Measurements from ENCODE around the gene BLID. TPM values are rescaled to one million over a fixed set of nuclear protein-coding genes. Genes with fewer than 3 reads are reported as not detected.

BLID gene
- total and polyA plus RNA-seq, 12 donors = 0.70 TPM; not detected in 11

DNA sequence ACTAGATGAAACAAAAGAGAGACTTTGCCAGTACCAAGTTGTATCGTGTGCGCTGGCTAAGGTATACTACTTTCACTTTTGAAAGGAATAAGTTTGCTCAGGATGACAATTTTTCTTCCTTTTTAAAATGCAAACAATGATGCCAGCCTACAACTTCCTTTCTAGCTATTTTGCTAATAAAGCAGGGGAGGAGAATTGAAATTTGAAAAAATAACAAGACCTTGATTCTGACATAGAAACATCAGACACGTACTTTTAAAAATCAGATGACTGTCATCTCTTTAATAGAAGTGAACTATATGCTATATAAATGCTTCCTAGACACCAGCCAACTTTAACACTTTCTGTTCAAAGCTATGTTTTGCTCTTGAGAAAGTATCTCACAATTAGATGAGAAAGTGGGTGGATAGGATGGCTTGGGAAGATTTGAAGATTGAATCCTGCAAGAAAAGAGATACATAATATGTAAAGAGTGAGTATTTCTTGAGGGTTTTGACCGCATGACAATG is 41.7 kb upstream of the BLID start:
- Histone ChIP-seq H3K27ac (peak overlapping the region in 8 of 10 donors; percentile 22 to 76 (median 68)), H3K36me3 (no peaks in the 10 kb centered on the region), H3K4me3 (peak overlapping the region in 8 of 10 donors; percentile 9 to 44 (median 36)), H3K27me3 (peaks cover 0 to 3% (median 0%) of the 10 kb centered on the region in 7 donors), H3K9me3 (no peaks in the 10 kb centered on the region), H3K4me1 (peaks cover 0 to 13% (median 0%) of the 10 kb centered on the region in 9 donors)
- TF ChIP-seq, protein P1, sequence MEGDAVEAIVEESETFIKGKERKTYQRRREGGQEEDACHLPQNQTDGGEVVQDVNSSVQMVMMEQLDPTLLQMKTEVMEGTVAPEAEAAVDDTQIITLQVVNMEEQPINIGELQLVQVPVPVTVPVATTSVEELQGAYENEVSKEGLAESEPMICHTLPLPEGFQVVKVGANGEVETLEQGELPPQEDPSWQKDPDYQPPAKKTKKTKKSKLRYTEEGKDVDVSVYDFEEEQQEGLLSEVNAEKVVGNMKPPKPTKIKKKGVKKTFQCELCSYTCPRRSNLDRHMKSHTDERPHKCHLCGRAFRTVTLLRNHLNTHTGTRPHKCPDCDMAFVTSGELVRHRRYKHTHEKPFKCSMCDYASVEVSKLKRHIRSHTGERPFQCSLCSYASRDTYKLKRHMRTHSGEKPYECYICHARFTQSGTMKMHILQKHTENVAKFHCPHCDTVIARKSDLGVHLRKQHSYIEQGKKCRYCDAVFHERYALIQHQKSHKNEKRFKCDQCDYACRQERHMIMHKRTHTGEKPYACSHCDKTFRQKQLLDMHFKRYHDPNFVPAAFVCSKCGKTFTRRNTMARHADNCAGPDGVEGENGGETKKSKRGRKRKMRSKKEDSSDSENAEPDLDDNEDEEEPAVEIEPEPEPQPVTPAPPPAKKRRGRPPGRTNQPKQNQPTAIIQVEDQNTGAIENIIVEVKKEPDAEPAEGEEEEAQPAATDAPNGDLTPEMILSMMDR (IDR thresholded peaks at IDR 0.05) = no peak
- WGBS, 2 donors = 47 to 51% methylated on average over 4 of the region's 4 CpGs
- intact Hi-C loops (cut with DNase I) = no loop called here
- ATAC-seq (no peak), DNase-seq (no peak)

- Histone ChIP-seq H3K27me3 (peaks cover 0 to 3% (median 0%) of the 10 kb centered on the region in 7 donors), H3K4me1 (peaks cover 0 to 13% (median 0%) of the 10 kb centered on the region in 9 donors), H3K9me3 (no peaks in the 10 kb centered on the region), H3K4me3 (peak overlapping the region in 8 of 10 donors; percentile 9 to 44 (median 36)), H3K36me3 (no peaks in the 10 kb centered on the region), H3K27ac (peak overlapping the region in 8 of 10 donors; percentile 22 to 76 (median 68))
- peak in 1 of 2 donors; percentile 21 for DNase-seq
- TF ChIP-seq, protein P1 (IDR thresholded peaks at IDR 0.05) = no peak
- 59 to 63% methylated on average over 7 of the region's 7 CpGs for WGBS, 2 donors
- intact Hi-C loops (cut with DNase I) = no loop called here
- peak in 7 of 8 donors; percentile 10 to 74 (median 27) for ATAC-seq
Measured at GRCh38 chr11:122156940-122157382, 40.9 kb upstream of the BLID start.

DNA sequence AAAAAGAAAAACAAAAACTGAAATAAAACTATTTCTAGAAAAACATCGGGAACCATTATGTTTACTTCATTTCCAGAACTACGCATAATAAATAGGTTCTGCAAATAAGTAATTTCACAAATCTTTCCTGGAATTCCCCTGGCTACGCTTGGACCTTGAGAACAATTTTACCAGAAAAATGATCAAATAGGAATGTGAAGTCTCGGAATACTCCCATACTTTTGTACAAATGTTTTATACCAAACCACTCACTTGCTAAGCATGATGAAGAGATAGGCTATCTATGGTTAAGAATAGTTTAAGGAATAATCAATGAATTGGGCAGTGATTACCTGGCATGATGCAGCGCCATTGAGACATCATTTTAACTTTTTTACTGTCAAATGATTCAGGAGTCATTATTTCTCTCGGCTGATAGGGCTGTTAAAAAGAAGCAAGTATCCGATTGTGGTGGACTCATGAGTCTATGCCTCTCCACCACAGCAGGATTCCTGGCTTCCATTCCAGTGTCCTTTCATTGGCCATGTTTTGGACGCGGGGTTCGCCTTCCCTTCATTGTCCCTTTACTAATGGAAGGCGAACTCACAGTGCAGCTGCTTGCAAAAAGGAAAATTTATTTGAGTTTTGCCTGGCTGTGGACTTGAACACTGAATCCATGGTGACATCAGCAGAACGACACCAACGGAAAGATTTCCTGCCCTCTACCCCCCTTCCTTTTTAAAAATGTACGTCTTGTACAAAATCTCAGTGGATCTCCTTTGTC is 39.9 kb upstream of the BLID start:
- ATAC-seq (no peak), DNase-seq (no peak)
- peak overlapping the region in 5 of 10 donors; percentile 3 to 42 (median 36) for H3K4me3 ChIP-seq
- H3K27ac ChIP-seq = peak overlapping the region in 7 of 10 donors; percentile 54 to 76 (median 70)
- TF ChIP-seq, protein P1 (IDR thresholded peaks at IDR 0.05) = no peak
- intact Hi-C loops (cut with DNase I) = no loop called here
- peaks cover 0 to 3% (median 0%) of the 10 kb centered on the region in 7 donors for H3K27me3 ChIP-seq
- 81 to 86% methylated on average over 14 of the region's 14 CpGs for WGBS, 2 donors
- no peaks in the 10 kb centered on the region for H3K36me3 ChIP-seq
- no peaks in the 10 kb centered on the region for H3K9me3 ChIP-seq
- H3K4me1 ChIP-seq = peaks cover 0 to 13% (median 0%) of the 10 kb centered on the region in 9 donors

GRCh38 chr11:122154994-122155393 is 39.0 kb upstream of the BLID start:
- Histone ChIP-seq H3K36me3 (no peaks in the 10 kb centered on the region), H3K27me3 (peaks cover 0 to 3% (median 0%) of the 10 kb centered on the region in 7 donors), H3K4me1 (peaks cover 0 to 12% (median 0%) of the 10 kb centered on the region in 9 donors), H3K9me3 (no peaks in the 10 kb centered on the region), H3K4me3 (no peak overlapping the region), H3K27ac (peak overlapping the region in 1 of 10 donors; percentile 63)
- TF ChIP-seq, protein P1 (IDR thresholded peaks at IDR 0.05) = no peak
- 96 to 98% methylated on average over 1 of the region's 1 CpG for WGBS, 2 donors
- no peak for DNase-seq
- intact Hi-C loops (cut with DNase I) = no loop called here
- ATAC-seq = no peak
